Lower leg skin (tissue), 4 donors: ENCODE data around the gene GNAI3. TPM values are rescaled to one million over a fixed set of nuclear protein-coding genes. Genes with fewer than 3 reads are reported as not detected.

Experiments
- DNase-seq, 2 donors: peaks; one replicate each; pipeline ENCODE4 v3.0.0-alpha.2; 2019; ENCODE audit warnings: low spot score in 2 of 2
- H3K4me3 ChIP-seq: fragments of 200-600 bp; sonication (generic); 2 replicates; pipeline ENCODE4 v1.5.1; 2017; ENCODE audit warnings: mild to moderate bottlenecking, low read depth; ENCODE audit not compliant: poor library complexity, severe bottlenecking
- POLR2A ChIP-seq, 2 donors: fragments of 450-650 bp; IDR thresholded peaks; one replicate each; pipeline ENCODE4 v1.6.1; 2016 to 2017; ENCODE audit warnings: antibody characterized with exemption in 2 of 2, mild to moderate bottlenecking in 1 of 2, moderate library complexity in 1 of 2
- WGBS, 2 donors: methylation state at CpG; one replicate each; pipeline ENCODE4 v1.1.5; 2018; 5-methylcytosine and 5-hydroxymethylcytosine counted together
- intact Hi-C: fragments of 100-400 bp; cut with DNase I; formaldehyde crosslinking; loops from one replicate; pipeline ENCODE4 v1.15.0; 2023; ENCODE audit warnings: low total_unique reads
- total RNA-seq, 4 donors: library from RNA; depleted of rRNA; stranded (reverse); fragments of >200 nt; gene quantifications; one replicate each; pipeline ENCODE4 v1.1.0, GENCODE V29; 2016
- TF ChIP-seq, protein P1 (sequence below), 3 donors: fragments of 450-650 bp; IDR thresholded peaks; one replicate each; pipeline ENCODE4 v1.5.1; 2016; ENCODE audit warnings: antibody characterized with exemption in 3 of 3, mild to moderate bottlenecking in 3 of 3, moderate library complexity in 2 of 3

GNAI3 gene
- total RNA-seq, 4 donors from 2014 or later: 8.5 to 13.2 (median 10.7) TPM

DNA sequence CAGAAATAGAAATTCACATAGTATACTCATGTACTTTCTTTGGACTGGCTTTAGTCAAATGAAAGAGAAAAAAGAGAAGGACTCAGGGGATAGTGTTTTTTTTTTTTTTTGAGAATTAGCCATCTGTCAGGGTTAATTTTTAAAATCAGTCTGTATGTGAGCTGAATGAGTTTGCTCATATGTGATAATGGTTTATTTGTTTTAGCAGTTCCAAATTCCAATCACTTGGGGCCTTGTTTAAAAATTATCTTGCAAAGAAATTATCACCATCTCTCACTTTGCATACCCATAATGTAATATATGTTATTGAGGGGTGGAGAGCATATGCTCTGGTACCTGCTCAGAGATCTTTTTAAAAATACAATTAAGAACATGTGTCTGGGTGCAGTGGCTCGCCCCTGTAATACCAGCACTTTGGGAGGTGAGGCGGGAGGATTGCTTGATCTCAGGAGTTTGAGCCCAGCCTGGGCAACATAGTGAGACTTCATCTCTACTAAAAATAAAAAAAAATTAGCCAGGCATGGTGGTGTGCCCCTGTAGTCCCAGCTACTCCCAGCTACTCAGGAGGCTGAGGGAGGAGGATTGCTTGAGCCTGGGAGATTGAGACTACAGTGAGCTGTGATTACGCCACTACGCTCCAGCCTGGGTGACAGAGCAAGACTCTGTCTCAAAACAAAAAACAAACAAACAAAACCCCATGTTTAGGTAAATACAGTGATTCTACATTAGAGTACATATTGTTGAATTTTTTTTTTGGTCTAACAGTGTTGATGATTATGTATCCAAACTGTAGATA is 19.7 kb downstream of the GNAI3 start:
- no peak for DNase-seq
- 95 to 100% methylated on average over 4 of the region's 4 CpGs for WGBS, 2 donors
- H3K4me3 ChIP-seq: no peak overlapping the region
- intact Hi-C loops: loop anchor here (10.0 kb wide), 1 partner anchor 47 kb away; the partner anchor contains the start of genes AMPD2 and GNAT2
- TF ChIP-seq POLR2A (IDR thresholded peaks at IDR 0.05): no peak
- TF ChIP-seq, protein P1, sequence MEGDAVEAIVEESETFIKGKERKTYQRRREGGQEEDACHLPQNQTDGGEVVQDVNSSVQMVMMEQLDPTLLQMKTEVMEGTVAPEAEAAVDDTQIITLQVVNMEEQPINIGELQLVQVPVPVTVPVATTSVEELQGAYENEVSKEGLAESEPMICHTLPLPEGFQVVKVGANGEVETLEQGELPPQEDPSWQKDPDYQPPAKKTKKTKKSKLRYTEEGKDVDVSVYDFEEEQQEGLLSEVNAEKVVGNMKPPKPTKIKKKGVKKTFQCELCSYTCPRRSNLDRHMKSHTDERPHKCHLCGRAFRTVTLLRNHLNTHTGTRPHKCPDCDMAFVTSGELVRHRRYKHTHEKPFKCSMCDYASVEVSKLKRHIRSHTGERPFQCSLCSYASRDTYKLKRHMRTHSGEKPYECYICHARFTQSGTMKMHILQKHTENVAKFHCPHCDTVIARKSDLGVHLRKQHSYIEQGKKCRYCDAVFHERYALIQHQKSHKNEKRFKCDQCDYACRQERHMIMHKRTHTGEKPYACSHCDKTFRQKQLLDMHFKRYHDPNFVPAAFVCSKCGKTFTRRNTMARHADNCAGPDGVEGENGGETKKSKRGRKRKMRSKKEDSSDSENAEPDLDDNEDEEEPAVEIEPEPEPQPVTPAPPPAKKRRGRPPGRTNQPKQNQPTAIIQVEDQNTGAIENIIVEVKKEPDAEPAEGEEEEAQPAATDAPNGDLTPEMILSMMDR (IDR thresholded peaks at IDR 0.05): no peak

DNA sequence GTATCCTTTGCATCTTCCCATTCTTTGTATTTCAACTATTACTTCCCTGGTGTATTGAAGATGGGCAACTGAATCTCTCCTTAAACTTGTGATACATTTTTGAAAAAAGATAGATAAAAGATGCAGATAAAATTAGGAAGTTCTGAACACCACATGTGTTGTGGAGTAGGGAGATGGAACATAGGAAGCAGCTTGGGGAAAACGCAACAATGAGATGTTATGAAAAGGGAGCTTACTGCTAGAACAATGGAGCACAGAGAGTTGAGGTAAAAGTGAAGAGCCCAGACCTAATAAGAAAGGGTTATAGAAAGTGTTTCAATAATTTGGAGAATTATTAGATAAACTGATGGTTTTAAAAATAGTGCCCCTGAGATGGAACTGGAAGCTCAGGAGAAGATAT is 20.9 kb downstream of the GNAI3 start:
- TF ChIP-seq, protein P1 (IDR thresholded peaks at IDR 0.05): no peak
- TF ChIP-seq POLR2A (IDR thresholded peaks at IDR 0.05): no peak
- intact Hi-C loops: loop anchor here (10.0 kb wide), 1 partner anchor 45 kb away; the partner anchor contains the start of genes AMPD2 and GNAT2
- DNase-seq: no peak
- no peak overlapping the region for H3K4me3 ChIP-seq
- 71% methylated on average over 1 of the region's 1 CpG for WGBS, 2 donors

DNA sequence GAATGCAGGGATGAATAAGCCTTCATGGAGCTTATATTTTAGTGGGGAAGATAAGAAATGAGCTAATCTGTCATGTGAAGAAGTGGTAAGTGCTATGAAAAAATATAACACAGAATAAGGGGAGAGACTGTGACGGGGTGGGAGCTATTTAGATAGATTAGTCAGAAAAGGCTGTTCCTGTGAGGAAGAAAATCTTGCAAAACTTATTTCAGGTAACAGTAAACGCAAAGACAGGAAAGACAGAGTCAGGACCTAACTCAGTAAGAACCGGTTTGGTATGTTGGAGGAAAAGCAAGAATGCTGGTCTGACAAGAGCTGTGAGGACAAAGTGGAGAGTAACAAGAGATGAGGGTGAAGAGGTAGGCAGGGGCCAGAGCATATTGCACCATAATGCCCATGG is 22.0 kb downstream of the GNAI3 start:
- DNase-seq: no peak
- no peak overlapping the region for H3K4me3 ChIP-seq
- no peak for TF ChIP-seq POLR2A (IDR thresholded peaks at IDR 0.05)
- TF ChIP-seq, protein P1 (IDR thresholded peaks at IDR 0.05): no peak
- intact Hi-C loops: no loop called here
- WGBS, 2 donors: 40 to 48% methylated on average over 3 of the region's 3 CpGs

DNA sequence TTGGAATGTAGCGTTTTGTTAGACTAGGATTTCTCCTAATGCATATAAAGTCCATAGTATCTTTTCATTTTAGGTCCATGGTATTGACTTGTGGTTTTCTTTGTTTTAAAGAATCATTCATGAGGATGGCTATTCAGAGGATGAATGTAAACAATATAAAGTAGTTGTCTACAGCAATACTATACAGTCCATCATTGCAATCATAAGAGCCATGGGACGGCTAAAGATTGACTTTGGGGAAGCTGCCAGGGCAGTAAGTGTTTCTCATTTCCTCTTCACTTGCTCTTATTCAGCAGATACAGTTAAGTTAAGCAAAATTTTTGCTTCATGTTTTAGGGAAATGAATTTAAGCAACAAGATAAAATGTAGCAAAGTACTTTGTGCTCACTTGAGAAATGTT is 25.4 kb downstream of the GNAI3 start:
- intact Hi-C loops: no loop called here
- H3K4me3 ChIP-seq: no peak overlapping the region
- no peak for DNase-seq
- TF ChIP-seq, protein P1 (IDR thresholded peaks at IDR 0.05): no peak
- TF ChIP-seq POLR2A (IDR thresholded peaks at IDR 0.05): no peak
- WGBS, 2 donors: 78 to 80% methylated on average over 2 of the region's 2 CpGs

GRCh38 chr1:109578947-109579443 is 30.6 kb downstream of the GNAI3 start:
- intact Hi-C loops: no loop called here
- no peak overlapping the region for H3K4me3 ChIP-seq
- 72 to 77% methylated on average over 3 of the region's 3 CpGs for WGBS, 2 donors
- no peak for DNase-seq
- TF ChIP-seq, protein P1 (IDR thresholded peaks at IDR 0.05): no peak
- TF ChIP-seq POLR2A (IDR thresholded peaks at IDR 0.05): no peak
